T follicular helper cell (primary cell): ENCODE measurements around the gene CLTC.
"Not testable (repeated sequence)": the region's sequence is repeated elsewhere in the genome, so short reads cannot be mapped to it uniquely, and the experiment has no call there.

ENCODE experiments used
- DNase-seq: peaks from one replicate; pipeline ENCODE4 v3.0.0-alpha.2; 2020; ENCODE audit warnings: low read depth

Gene CLTC

GRCh38 chr17:59633658-59634359 lies 14.1 kb downstream of the CLTC start:
- DNase-seq, result no peak

- DNase-seq, result no peak
Measured at GRCh38 chr17:59634632-59635541, 15.2 kb downstream of the CLTC start.

GRCh38 chr17:59637611-59638310 lies 18.1 kb downstream of the CLTC start:
- DNase-seq, result no peak

GRCh38 chr17:59638553-59638952 lies 18.9 kb downstream of the CLTC start:
- no peak for DNase-seq

- DNase-seq, result no peak
Measured at GRCh38 chr17:59641799-59642484, 22.2 kb downstream of the CLTC start.

- no peak for DNase-seq
Measured at GRCh38 chr17:59642565-59642964, 22.9 kb downstream of the CLTC start.

GRCh38 chr17:59643159-59644140 lies 23.8 kb downstream of the CLTC start:
- DNase-seq, result no peak

- no peak for DNase-seq
Measured at GRCh38 chr17:59647288-59647687, 27.6 kb downstream of the CLTC start.

- no peak for DNase-seq
Measured at GRCh38 chr17:59649886-59650285, 30.2 kb downstream of the CLTC start.

GRCh38 chr17:59650642-59651041 lies 30.9 kb downstream of the CLTC start:
- no peak for DNase-seq

GRCh38 chr17:59651346-59651745 lies 31.7 kb downstream of the CLTC start:
- no peak for DNase-seq

GRCh38 chr17:59652119-59652518 lies 32.4 kb downstream of the CLTC start:
- no peak for DNase-seq

GRCh38 chr17:59656624-59657023 lies 36.9 kb downstream of the CLTC start:
- not testable (repeated sequence) for DNase-seq

GRCh38 chr17:59666235-59666634 lies 46.5 kb downstream of the CLTC start:
- no peak for DNase-seq

GRCh38 chr17:59668816-59669215 lies 49.1 kb downstream of the CLTC start:
- no peak for DNase-seq

- no peak for DNase-seq
Measured at GRCh38 chr17:59669411-59669810, 49.7 kb downstream of the CLTC start.

- no peak for DNase-seq
Measured at GRCh38 chr17:59669944-59670343, 50.2 kb downstream of the CLTC start.

- DNase-seq, result no peak
Measured at GRCh38 chr17:59671386-59671785, 51.7 kb downstream of the CLTC start.

- no peak for DNase-seq
Measured at GRCh38 chr17:59675231-59675630, 55.5 kb downstream of the CLTC start.

GRCh38 chr17:59676716-59677115 lies 57.0 kb downstream of the CLTC start:
- DNase-seq, result no peak

GRCh38 chr17:59678918-59679317 lies 59.2 kb downstream of the CLTC start:
- no peak for DNase-seq
